OCI-LY3 (cell line): ENCODE results near the gene C11orf21.

Source experiments
- EZH2phosphoT487 ChIP-seq: fragments of 200-600 bp; shearing (Covaris generic); IDR thresholded peaks from 2 replicates; pipeline ENCODE4 v1.6.1; 2018; ENCODE audit warnings: antibody characterized with exemption, mixed run types, low read depth
- TF ChIP-seq, protein P1 (sequence below): fragments of 200-600, 300-600 bp; sonication (generic); IDR thresholded peaks from 2 replicates; pipeline ENCODE4 v1.5.1; 2014; ENCODE audit warnings: antibody characterized with exemption, low read length, low read depth

- TF ChIP-seq, protein P1, sequence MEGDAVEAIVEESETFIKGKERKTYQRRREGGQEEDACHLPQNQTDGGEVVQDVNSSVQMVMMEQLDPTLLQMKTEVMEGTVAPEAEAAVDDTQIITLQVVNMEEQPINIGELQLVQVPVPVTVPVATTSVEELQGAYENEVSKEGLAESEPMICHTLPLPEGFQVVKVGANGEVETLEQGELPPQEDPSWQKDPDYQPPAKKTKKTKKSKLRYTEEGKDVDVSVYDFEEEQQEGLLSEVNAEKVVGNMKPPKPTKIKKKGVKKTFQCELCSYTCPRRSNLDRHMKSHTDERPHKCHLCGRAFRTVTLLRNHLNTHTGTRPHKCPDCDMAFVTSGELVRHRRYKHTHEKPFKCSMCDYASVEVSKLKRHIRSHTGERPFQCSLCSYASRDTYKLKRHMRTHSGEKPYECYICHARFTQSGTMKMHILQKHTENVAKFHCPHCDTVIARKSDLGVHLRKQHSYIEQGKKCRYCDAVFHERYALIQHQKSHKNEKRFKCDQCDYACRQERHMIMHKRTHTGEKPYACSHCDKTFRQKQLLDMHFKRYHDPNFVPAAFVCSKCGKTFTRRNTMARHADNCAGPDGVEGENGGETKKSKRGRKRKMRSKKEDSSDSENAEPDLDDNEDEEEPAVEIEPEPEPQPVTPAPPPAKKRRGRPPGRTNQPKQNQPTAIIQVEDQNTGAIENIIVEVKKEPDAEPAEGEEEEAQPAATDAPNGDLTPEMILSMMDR: no peak
- no peak for TF ChIP-seq EZH2phosphoT487
Measured at GRCh38 chr11:2280208-2280607, 21.5 kb downstream of the C11orf21 start.
